H1 (cell line): Measurements from ENCODE around the gene CORT. TPM values are rescaled to one million over a fixed set of nuclear protein-coding genes. Genes with fewer than 3 reads are reported as not detected.

ENCODE experiments used
- KDM4A ChIP-seq: IDR thresholded peaks from one replicate; pipeline ENCODE4 v1.7.1; 2012; ENCODE audit warnings: low read depth, mild to moderate bottlenecking, moderate library complexity, low read length, inconsistent platforms; ENCODE audit not compliant: severe bottlenecking
- SUZ12 ChIP-seq: fragments of 200-600 bp; sonication (generic); IDR thresholded peaks from 2 replicates; pipeline ENCODE4 v1.6.1; 2012; ENCODE audit warnings: mild to moderate bottlenecking, inconsistent platforms, low read length, moderate library complexity, mixed read lengths
- polyA plus RNA-seq, 7 experiments: library from polyadenylated mRNA; depleted of rRNA in 3 of 7; stranded (reverse) in 5 of 7; unstranded in 2 of 7; fragments of >200 nt in 5 of 7; fragments of 200-250 nt in 2 of 7; gene quantifications; 1 replicate in 5 of 7; 2 replicates in 1 of 7; 4 replicates in 1 of 7; pipeline versions ENCODE4 v1.2.1 to v1.2.3, GENCODE V29; 2011 to 2013; ENCODE audit warnings: missing spikeins in 2 of 7, mixed read lengths in 2 of 7
- total RNA-seq: library from RNA; stranded (reverse); fragmentation: NEBNext Ultra II Directional; extraction: Animal tissue kit (Norgen Biotek cat#: 25700); gene quantifications from 2 replicates; pipeline ENCODE4 v1.2.1, GENCODE V29; 2021

CORT gene
- total and polyA plus RNA-seq, 2 of the 8 experiments (the other 6 are each of a cell fraction or from before 2014, with no cell fraction given), result 0.15 to 0.30 TPM

- TF ChIP-seq KDM4A, result no peak
- no peak for TF ChIP-seq SUZ12
Measured at GRCh38 chr1:10433790-10434189, 16.0 kb upstream of the CORT start (continued).
